ENCODE measurements around the gene GLIS1.

The GLIS1 gene

DNA sequence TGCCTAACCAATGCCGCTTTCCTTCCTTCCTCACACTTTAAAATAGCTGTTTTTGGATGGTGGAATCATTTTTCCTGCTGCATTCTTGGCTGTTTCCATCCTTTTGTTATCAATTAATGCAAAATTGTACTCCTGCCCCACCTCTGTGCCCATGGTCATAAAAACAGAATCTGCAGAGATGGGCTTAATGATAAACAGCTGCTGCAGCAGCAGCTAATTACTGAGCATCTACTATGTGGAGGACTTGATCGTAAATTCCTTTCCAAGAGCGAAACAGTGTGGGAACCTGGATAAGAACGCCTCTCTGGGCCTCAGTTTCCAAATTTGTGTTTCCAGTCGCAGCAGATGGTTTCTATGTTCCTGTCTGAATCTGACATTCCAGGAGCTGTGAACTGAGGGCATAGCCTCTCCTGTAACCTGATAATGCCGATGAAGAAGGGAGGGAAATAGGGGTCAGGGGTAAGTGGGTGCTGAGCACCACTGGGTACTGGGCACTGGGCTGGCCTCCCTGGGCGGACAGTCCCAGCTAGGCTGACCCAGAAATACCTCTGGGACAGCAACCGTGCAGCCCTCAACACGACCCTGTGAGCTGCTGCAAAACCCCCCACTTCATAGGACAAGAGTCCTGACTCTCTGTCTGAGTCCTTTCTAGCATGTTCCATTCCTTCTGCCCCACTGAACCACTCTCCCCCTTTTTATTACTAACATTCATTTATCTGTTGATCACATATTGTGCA, 158.1 kb downstream of the GLIS1 start:
- DNase-seq (ENCODE audit: low read depth, low spot score) = no peak

DNA sequence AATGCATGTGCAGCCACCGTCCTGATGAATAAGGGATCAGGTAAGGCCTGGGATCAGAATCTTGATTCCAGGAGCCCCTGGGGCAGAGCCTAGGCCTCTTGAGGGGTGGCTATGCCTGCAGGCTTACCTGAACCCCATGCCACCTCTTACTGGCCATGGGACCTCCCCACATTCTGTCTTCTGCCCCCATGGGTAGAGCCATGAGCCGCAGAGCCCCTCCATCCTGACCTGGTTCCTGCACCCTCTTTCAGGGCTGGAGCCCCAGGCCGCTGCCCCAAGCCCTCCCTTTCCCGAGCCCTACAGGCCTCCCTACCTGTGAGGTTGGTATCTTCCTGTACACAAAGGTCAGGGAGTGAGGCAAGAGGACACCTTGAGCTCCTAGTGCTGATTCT, 159.0 kb downstream of the GLIS1 start:
- no peak for DNase-seq (ENCODE audit: low read depth, low spot score)

DNA sequence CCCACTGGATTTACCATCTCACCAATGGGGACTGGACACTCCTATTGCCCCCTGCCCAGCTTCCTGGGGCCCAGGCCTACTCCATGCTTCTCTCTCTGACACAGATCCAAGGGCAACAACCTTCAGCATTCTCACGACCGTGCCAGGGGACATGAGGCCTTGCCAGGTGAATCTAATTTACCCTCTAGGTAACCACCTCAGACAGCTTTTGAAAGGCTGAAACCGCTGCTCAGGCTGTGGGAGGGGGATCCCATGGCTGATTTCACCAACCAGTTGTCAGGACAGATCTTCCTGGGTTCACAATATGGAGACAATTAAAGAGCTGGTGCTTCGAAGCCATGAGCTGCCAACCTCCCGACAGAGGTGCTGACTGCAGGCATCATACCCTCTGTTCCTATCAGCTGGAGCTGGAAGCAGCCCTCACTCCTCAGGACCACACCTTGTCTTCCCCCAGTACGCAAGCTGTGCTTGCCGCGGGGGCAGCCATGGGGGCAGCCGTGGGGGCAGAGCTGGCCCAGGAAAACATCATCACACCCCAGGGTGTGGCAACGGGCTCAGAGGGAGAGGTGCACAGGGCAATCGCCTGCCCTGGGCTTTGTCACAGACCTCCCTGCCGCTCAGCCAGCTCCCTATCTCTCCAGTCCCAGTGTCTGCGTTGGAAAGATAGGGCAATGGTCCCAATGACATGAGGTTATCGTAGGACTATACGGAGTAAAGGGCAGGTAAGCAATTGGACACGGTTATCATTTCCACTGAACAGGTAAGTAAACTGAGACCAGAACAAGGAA, 159.5 kb downstream of the GLIS1 start:
- DNase-seq (ENCODE audit: low read depth, low spot score) = no peak

DNA sequence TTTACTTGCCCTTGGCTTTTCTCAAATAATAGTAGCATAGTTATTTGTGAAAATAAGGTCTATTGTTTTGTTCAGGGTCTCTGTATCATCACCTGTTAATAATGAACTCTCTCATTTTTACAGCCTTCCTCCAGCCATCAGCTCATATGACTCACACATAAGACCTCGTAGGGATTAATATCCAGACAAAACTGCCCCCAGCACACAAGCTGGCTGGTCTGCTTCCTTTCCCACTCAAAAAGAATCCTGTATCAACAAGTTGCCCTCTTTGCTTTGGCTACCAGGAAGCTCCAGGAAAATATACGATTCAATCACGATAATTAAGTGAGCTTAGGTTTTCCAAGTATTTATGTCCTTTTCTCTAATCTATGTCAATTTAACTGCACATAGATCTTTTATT, 160.6 kb downstream of the GLIS1 start:
- DNase-seq (ENCODE audit: low read depth, low spot score) = no peak

DNA sequence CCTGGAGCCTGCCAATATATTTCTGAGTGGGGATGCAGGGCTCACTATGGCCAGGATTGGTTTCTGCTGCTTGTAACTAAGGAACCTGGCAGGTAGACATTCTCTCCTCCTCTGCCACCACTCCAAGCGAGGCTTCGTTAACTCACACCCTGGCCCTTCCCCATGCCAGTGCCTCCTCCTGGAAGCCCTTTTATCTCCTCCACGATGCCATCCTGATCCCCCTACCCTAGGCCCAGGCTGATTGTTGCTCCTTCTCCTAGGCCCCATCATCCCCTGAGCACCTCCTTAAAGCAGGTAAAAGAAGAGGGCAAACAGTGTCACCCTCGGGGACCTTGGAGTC, 161.2 kb downstream of the GLIS1 start:
- DNase-seq (ENCODE audit: low read depth, low spot score) = no peak

DNA sequence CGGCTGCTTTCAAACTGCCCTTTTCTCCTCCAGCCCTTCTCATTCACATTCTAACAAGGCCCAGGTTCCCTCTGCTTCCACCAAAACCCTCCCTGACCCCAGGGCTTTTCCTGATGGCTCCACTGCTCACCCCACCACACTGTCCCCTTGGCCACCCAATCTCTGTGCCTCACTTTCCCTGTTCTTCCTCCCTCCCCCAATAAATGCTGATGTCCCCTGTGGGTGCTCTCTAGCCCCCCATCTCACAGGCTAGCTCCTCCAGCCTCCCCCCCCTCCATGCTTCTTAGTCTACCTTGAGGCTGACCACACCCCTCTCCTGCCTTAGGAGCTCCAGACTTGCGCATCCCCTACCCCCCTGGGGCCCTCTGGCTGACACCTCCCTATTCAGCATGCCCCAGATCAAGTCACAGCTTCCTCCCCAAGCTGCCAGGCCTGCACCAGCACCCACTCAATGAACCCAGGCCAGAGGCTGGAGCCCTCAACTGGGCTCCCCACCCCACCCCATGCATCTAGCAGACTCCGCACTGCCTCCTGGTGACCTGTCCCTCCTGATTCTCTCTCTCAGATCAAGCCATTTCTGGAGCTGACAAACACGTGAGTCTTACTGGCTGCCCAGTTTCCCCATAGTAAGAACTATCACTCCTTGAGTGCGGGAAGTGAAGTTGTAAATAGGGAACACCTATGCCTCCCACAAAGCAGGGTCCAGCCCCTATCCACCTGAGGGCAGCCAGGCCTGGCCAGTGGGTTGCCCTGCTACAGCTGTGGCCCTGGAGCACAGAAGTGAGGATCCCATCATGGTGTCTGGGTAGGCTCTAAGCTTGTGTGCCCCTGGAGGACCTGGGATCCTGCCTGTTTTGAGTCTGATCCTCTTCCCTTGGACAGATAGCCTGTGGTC, 161.9 kb downstream of the GLIS1 start:
- no peak for DNase-seq (ENCODE audit: low read depth, low spot score)

DNA sequence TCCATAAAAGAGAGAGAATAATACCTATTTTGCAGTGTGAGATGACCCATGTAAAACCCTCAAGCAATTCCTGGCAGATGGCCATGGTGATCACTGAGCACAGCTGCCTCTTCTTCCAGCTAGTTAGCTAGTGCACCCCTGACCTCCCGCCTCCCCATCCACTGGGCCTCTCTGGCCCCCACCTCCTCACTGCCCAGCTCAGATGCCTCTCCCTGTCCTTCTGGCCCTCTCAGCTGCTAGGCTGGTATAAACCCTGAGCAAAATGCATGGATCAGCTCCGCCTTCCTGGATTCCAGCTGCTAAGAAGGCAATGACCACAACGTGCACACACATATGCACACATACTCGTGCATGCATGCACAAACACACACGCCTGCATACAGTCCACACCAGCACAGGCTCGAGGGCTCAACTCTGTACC, 162.6 kb downstream of the GLIS1 start:
- DNase-seq (ENCODE audit: low read depth, low spot score) = no peak

DNA sequence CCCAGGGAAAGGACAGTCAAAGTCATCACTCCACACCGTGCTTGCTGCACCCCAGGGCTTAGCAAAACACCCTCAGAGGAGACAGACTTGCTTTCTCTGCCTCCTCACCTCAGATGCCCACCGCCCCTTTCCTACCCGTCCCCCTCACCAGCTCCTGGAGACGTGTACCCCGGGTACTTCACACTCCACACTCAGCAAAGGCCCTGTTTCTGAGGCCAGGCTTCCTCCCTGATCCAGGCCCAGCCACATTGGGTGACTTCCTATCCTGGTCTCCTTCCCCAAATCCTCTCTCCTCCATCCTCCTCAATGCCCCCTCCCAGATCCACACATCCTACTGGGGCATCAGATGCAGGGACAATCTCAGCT, 163.0 kb downstream of the GLIS1 start:
- DNase-seq (ENCODE audit: low read depth, low spot score) = no peak

DNA sequence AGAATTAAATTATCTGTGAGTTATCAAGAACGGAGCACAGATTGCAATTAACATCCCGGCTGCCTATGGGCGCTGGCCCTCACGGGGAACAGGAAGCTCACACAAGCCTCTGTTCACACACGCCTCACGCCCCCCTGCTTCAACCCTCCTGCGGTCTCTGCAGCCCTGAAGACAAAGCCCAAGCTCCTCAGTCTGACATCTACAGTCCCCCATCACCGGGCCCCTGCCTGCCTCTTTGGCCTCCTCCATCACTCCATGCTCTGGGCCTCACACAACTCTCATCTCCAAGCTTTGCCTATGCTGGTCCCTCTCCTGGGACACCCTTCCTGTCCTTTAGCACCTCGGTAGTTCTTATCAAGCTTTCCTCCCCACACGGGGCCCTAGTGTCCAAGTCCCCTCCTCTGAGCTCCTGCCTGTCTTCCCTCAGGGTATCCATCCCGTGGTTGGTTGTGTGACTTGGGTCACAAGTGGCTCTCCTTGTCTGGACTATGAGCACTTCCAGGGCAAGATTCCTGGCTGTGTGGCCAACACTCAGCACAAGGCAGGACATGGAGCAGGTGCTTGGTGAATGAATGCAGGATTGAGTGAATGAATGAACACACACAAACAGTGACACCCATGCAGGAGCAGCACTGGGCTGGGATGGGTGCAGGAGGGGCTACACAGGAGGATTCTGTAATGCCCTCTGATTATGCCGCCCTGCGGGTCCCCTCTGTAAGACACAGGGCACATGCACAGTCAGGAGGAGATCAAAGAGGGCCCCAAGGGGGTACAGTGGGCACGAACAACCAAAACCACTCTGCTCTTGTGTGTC, 163.6 kb downstream of the GLIS1 start:
- DNase-seq (ENCODE audit: low read depth, low spot score) = no peak

DNA sequence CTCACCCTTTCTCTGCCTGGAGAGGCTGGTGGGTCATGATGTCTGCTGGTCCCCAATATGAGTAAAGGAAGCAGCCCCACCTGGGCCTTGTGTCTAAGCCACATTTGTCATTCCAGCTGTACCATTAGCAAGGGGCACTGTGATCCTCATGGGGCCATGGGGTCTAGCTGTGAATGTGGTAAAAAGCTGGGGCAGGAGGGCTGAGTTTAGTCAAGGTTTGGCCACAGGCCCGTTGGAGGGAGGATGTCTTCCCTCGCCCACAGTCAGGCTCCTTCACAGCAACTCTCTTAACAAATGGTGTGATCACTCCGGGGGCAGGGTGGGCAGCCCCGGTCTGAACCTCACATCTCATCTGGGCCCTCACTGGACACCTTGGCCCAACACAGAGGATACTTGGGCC, 164.3 kb downstream of the GLIS1 start:
- DNase-seq (ENCODE audit: low read depth, low spot score) = no peak

DNA sequence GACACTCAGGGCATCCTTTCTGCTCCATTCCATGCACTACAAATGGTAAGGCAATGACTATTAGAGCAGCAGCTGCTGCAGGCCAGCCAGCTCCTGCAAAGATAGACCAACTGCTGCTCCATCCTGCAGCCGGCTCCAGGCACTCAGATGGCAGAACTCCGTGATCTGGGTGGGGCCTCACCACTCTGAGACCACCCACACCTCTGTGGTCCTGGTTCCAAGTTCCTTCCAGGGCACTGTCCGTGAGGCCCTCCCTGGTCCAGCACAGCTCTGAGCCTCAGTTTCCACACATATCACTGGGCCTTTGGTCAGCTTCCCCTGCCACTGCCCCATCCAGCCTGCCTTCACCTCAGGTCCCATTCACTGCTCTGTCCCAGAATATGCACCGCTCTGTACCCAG, 165.0 kb downstream of the GLIS1 start:
- DNase-seq (ENCODE audit: low read depth, low spot score) = no peak

DNA sequence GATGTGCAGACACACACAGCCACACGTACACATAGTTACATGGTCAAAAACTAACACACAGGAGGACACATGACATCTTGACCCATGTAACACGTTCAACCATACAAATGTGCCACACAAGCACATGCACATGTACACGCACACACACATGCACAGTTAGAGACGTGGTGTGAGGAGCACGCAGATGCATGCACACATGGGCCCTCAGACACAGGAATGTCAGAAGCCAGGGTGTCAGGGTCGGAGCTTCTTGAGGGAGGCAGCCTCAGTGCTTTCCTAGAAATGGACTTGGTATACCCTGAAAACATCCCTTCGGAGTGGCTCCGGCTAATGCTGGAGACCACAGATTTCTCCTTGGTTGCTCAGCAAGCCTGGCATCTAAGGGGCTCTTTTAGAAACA, 165.4 kb downstream of the GLIS1 start:
- DNase-seq (ENCODE audit: low read depth, low spot score) = no peak

DNA sequence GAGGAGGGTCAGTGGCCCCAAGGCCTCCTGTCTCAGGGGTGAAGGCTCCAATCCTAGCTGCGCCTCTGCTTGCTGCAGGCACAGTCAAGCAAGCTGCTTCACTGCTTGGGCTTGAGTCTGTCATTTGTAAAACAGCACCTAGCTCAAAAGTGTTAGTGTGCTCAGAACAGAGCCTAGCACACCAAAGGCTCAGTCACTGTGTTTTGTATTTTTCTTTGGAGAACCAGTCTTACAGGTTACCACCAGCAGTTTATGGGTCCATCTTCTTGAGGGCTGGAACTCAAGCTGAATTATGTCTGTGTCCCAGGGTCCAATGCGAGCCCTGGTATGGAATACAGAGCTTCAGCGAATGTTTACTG, 166.2 kb downstream of the GLIS1 start:
- no peak for DNase-seq (ENCODE audit: low read depth, low spot score)

DNA sequence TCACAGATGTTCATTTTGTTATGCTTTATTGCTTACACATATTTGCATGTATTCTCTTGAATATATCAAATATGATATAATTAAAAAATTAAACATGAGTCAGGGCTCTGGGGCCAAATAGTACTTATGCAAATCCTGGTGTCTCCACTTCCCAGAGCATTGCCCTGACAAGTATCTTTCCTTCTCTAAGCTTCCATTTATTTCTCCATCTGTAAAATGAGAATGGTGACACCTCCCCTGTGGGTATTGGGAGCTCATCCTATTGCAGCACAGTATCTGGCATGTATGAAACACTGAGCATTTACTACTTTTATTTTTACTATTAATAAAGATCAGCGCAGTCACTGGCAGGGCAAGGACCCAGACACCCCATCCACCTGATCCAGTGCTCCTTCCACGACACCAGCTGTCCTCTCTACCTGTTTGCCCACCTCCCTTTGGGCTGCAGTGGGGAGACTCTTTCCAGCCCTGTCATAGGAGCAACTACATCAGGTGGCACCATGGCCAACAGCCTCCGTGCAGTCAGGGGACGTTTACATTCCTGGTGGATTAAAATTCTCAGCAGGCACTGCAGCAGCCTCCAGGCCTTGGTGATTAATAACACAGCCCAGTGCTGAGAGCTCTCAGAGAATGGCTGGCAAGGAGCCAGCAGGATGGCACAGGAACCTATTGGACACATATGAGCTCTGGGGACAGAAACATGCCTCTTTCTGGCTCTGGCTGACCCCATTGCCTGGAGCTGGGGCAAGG, 166.7 kb downstream of the GLIS1 start:
- DNase-seq (ENCODE audit: low read depth, low spot score) = no peak

DNA sequence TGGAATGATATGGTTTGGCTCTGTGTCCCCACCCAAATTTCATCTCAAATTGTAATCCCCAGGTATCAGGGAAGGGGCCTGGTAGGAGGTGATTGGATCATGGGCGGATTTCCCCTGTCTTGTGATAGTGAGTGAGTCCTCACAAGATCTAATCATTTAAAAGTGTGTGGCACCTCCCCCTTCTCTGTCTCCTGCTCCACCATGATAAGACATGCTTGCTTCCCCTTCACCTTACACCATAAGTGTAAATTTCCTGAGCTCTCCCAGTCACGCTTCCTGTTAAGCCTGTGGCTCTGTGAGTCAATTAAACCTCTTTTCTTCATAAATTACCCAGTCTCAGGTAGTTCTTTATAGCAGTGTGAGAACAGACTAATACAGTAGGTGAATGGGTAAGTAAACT, 170.4 kb downstream of the GLIS1 start:
- DNase-seq (ENCODE audit: low read depth, low spot score) = no peak

DNA sequence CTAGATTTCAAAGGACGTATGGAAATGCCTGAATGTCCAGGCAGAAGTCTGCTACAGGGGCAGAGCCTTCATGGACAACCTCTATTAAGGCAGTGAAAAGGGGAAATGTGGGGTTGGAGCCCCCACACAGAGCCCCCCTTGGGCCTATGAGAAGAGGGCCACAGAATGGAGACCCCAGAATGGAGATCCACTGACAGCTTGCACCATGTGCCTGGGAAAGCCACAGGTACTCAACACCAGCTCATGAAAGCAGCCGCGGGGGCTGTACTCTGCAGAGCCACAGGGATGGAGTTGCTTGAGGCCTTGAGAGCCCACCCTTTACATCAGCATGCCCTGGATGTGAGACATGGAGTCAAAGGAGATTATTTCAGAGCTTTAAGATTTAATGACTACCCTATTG, 171.1 kb downstream of the GLIS1 start:
- DNase-seq (ENCODE audit: low read depth, low spot score) = no peak

DNA sequence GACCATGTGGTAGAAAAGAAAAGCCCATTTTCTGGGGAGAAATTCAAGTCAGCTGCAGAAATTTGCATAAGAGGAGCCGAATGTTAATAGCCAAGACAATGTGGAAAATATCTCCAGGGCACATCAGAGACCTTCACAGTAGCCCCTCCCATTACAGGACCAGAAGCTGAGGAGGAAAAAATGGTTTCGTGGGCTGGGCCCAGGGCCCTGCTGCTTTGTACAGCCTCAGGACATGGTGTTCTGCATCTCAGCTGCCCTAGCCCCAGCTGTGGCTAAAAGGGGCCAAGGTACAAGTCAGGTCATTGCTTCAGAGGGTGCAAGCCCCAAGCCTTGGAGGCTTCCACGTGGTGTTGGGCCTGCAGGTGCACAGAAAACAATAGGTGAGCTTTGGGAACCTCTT, 171.5 kb downstream of the GLIS1 start:
- DNase-seq (ENCODE audit: low read depth, low spot score) = no peak

DNA sequence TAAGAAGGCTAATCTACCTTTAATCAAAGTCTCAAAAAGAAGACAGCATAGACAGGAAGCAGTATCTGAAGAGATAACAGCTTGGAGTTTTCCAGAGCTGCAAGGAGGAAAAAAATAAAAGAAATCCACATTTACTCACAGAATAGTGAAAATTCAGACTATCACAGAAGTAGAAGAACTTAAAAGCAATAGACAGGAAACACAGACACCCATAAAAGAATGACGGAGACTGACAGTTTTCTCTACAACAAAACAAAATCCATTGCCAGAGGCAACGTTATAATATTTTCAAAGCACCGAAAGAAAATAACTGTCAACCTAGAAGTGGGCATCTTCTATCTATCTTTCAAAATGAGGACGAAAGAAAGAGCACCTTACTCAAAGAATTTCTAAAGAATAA, 175.4 kb downstream of the GLIS1 start:
- no peak for DNase-seq (ENCODE audit: low read depth, low spot score)

DNA sequence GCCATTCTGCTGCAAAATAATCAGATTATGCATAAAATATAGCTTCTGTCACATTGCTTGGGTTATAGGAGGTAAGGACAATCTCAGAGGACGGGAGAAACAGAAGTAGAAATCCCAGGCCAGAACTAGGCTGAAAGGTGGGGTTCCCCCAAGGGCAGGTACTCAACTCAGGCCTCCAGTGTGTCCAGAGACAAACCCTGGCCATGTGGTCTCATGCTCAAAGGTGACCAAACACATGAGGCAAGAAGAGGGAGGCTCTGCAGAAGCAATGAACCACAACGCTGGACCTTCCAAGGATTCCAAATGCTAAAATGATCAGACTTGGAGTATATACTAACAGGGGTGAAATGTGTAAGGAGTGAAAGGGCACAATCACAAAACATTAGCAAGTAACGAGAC, 176.0 kb downstream of the GLIS1 start:
- no peak for DNase-seq (ENCODE audit: low read depth, low spot score)

DNA sequence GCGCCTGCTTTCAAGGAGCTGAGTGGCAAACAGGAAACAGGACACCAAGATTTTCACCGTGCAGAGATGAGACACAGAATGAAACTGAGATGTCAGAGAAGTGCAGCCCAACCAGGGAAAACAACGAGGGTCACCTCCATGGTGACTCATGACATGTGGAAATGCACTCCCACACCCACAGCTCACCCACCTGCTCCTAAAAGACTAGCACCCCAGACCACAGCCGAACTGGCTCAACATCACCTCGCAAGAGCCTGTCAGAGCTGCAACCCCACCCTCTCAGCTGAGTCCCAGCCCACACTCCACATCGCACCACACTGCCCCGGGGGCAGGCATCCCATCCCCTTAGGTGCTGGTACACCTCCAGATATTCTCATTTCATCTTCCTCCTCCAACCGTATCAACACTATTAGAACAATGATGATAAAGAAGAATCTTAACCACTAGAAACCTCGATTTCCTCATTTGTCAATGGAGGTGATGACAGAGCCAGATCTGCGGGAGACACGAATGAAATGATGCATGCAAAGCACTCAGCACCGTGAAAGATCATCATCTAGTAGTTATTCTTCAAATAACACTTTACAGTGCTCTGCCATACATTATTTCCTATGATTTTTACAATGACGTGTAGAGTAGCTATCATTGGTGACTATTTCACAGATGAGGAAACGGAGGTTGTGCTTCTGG, 176.5 kb downstream of the GLIS1 start:
- no peak for DNase-seq (ENCODE audit: low read depth, low spot score)

All from activated CD4-positive, CD25-positive, alpha-beta regulatory T cell treated with anti-CD3 and anti-CD28 coated beads, Interleukin-2, amount 50 U/mL, for 16 hours (primary cell).